Measurements from ENCODE around the gene AREG. TPM values are rescaled to one million over a fixed set of nuclear protein-coding genes. Genes with fewer than 3 reads are reported as not detected.

The AREG gene
- total RNA-seq, 4 donors from 2014 or later: 0.26 to 0.28 TPM; not detected in 2

- Histone ChIP-seq H3K36me3 (no peaks in the 10 kb centered on the region), H3K9me3 (no peaks in the 10 kb centered on the region), H3K27ac (no peak overlapping the region), H3K4me3 (no peak overlapping the region), H3K27me3 (no peaks in the 10 kb centered on the region), H3K4me1 (no peaks in the 10 kb centered on the region)
- DNase-seq: no peak
- TF ChIP-seq POLR2A (IDR thresholded peaks at IDR 0.05): no peak
- TF ChIP-seq, protein P1, sequence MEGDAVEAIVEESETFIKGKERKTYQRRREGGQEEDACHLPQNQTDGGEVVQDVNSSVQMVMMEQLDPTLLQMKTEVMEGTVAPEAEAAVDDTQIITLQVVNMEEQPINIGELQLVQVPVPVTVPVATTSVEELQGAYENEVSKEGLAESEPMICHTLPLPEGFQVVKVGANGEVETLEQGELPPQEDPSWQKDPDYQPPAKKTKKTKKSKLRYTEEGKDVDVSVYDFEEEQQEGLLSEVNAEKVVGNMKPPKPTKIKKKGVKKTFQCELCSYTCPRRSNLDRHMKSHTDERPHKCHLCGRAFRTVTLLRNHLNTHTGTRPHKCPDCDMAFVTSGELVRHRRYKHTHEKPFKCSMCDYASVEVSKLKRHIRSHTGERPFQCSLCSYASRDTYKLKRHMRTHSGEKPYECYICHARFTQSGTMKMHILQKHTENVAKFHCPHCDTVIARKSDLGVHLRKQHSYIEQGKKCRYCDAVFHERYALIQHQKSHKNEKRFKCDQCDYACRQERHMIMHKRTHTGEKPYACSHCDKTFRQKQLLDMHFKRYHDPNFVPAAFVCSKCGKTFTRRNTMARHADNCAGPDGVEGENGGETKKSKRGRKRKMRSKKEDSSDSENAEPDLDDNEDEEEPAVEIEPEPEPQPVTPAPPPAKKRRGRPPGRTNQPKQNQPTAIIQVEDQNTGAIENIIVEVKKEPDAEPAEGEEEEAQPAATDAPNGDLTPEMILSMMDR (IDR thresholded peaks at IDR 0.05): no peak
- intact Hi-C loops (cut with DNase I; ENCODE audit: low total_unique reads): no loop called here
Observed at GRCh38 chr4:74483226-74483911, 38.4 kb downstream of the AREG start.

- TF ChIP-seq, protein P1 (IDR thresholded peaks at IDR 0.05): no peak
- TF ChIP-seq POLR2A (IDR thresholded peaks at IDR 0.05): no peak
- Histone ChIP-seq H3K27me3 (no peaks in the 10 kb centered on the region), H3K4me3 (no peak overlapping the region), H3K4me1 (no peaks in the 10 kb centered on the region), H3K27ac (no peak overlapping the region), H3K9me3 (no peaks in the 10 kb centered on the region), H3K36me3 (no peaks in the 10 kb centered on the region)
- no peak for DNase-seq
- intact Hi-C loops (cut with DNase I; ENCODE audit: low total_unique reads): no loop called here
Observed at GRCh38 chr4:74486905-74487304, 42.0 kb downstream of the AREG start.

DNA sequence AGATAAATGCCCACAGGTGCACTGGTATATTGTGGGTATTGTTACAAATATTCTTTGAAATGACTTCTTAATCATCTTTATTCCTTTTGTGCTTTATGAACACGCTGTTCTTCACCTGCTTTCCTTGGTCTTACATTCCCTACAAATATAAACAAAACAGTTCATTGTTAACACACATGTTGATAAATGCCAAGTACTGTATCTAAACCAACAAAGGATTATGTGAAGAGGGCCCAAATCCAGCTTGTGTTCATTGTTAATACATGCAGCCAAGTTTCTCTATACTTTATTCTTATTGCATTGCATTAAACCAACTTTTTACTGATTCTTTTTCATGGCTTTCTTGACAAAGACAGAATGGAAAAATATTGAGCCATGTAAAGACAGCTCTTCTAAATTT, 42.8 kb downstream of the AREG start:
- Histone ChIP-seq H3K9me3 (no peaks in the 10 kb centered on the region), H3K27me3 (no peaks in the 10 kb centered on the region), H3K4me1 (no peaks in the 10 kb centered on the region), H3K4me3 (no peak overlapping the region), H3K27ac (no peak overlapping the region), H3K36me3 (no peaks in the 10 kb centered on the region)
- DNase-seq: no peak
- intact Hi-C loops (cut with DNase I; ENCODE audit: low total_unique reads): no loop called here
- TF ChIP-seq POLR2A (IDR thresholded peaks at IDR 0.05): no peak
- TF ChIP-seq, protein P1 (IDR thresholded peaks at IDR 0.05): no peak

- intact Hi-C loops (cut with DNase I; ENCODE audit: low total_unique reads): no loop called here
Observed at GRCh38 chr4:74490736-74491135, 45.8 kb downstream of the AREG start.

More at GRCh38 chr4:74490736-74491135, 45.8 kb downstream of the AREG start:
- no peak for DNase-seq
- Histone ChIP-seq H3K4me3 (no peak overlapping the region), H3K27ac (no peak overlapping the region), H3K4me1 (no peaks in the 10 kb centered on the region), H3K9me3 (no peaks in the 10 kb centered on the region), H3K27me3 (no peaks in the 10 kb centered on the region), H3K36me3 (no peaks in the 10 kb centered on the region)
- TF ChIP-seq POLR2A (IDR thresholded peaks at IDR 0.05): no peak
- TF ChIP-seq, protein P1 (IDR thresholded peaks at IDR 0.05): no peak
